Natural killer cell (primary cell): ENCODE data around the gene MED12L. TPM values are rescaled to one million over a fixed set of nuclear protein-coding genes. Genes with fewer than 3 reads are reported as not detected.

ENCODE experiments used
- ATAC-seq, 3 donors: fragments of 150-1000 bp in 2 of 3; fragments of 200-7000 bp in 1 of 3; cut with Tn5 transposase; 1 replicate in 1 of 3; 2 replicates in 2 of 3; pipeline ENCODE4 v1.10.0; 2021; ENCODE audit warnings: mild to moderate bottlenecking in 2 of 3, moderate library complexity in 2 of 3
- DNase-seq, 2 donors: peaks; one replicate each; pipeline versions ENCODE4 v3.0.0 to v3.0.0-alpha.2; 2013 to 2021; ENCODE audit warnings: mixed read lengths in 1 of 2
- H3K27ac ChIP-seq: one replicate; pipeline ENCODE4 v1.5.1; 2013; ENCODE audit warnings: mild to moderate bottlenecking, low read length
- H3K27me3 ChIP-seq: one replicate; pipeline ENCODE4 v1.6.1; 2013; ENCODE audit warnings: low read length; ENCODE audit not compliant: control insufficient read depth, insufficient read depth
- H3K36me3 ChIP-seq: one replicate; pipeline ENCODE4 v1.6.1; 2013; ENCODE audit warnings: low read length; ENCODE audit not compliant: control insufficient read depth, insufficient read depth
- H3K4me1 ChIP-seq: one replicate; pipeline ENCODE4 v1.6.1; 2013; ENCODE audit warnings: low read length; ENCODE audit not compliant: control insufficient read depth, insufficient read depth
- H3K4me3 ChIP-seq: one replicate; pipeline ENCODE4 v1.5.1; 2013; ENCODE audit warnings: low read length
- H3K9me3 ChIP-seq: one replicate; pipeline ENCODE4 v1.6.1; 2013; ENCODE audit warnings: low read length; ENCODE audit not compliant: control insufficient read depth, insufficient read depth
- H3K27ac Mint-ChIP-seq, 2 donors: one replicate each; pipeline ENCODE4 v1.8.0; 2022; ENCODE audit warnings: mild to moderate bottlenecking in 2 of 2, mixed read lengths in 2 of 2, moderate library complexity in 1 of 2
- H3K27me3 Mint-ChIP-seq, 2 donors: one replicate each; pipeline ENCODE4 v1.8.0; 2022; ENCODE audit warnings: low read depth in 2 of 2, mixed read lengths in 2 of 2
- H3K36me3 Mint-ChIP-seq: one replicate; pipeline ENCODE4 v1.8.0; 2022; ENCODE audit warnings: mixed read lengths
- H3K4me1 Mint-ChIP-seq, 2 donors: one replicate each; pipeline ENCODE4 v1.8.0; 2022; ENCODE audit warnings: mixed read lengths in 2 of 2
- H3K4me3 Mint-ChIP-seq: one replicate; pipeline ENCODE4 v1.8.0; 2022; ENCODE audit warnings: mild to moderate bottlenecking, moderate library complexity, mixed read lengths
- H3K9me3 Mint-ChIP-seq, 2 donors: one replicate each; pipeline ENCODE4 v1.8.0; 2022; ENCODE audit warnings: mixed read lengths in 2 of 2
- WGBS: methylation state at CpG from one replicate; pipeline ENCODE4 v1.1.7; 2013; ENCODE audit warnings: missing lambda C conversion rate; ENCODE audit not compliant: insufficient coverage; 5-methylcytosine and 5-hydroxymethylcytosine counted together
- intact Hi-C: fragments of 100-400 bp; cut with micrococcal nuclease; formaldehyde crosslinking; loops from one replicate; pipeline ENCODE4 v1.14.2; 2022
- total RNA-seq, 4 donors: library from RNA; stranded (reverse); fragments of 120-200 nt in 1 of 4; gene quantifications; one replicate each; pipeline versions ENCODE4 v1.2.3 to v1.2.4, GENCODE V29; 2013 to 2022
- TF ChIP-seq, protein P1 (sequence below): fragments of 200-600 bp; IDR thresholded peaks from one replicate; pipeline ENCODE4 v1.8.0; 2022; ENCODE audit warnings: antibody characterized with exemption

The MED12L gene
- total RNA-seq, 3 donors from 2014 or later (not counting 1 experiment from before 2014, with no cell fraction given) = 3.0 to 6.5 (median 3.0) TPM

DNA sequence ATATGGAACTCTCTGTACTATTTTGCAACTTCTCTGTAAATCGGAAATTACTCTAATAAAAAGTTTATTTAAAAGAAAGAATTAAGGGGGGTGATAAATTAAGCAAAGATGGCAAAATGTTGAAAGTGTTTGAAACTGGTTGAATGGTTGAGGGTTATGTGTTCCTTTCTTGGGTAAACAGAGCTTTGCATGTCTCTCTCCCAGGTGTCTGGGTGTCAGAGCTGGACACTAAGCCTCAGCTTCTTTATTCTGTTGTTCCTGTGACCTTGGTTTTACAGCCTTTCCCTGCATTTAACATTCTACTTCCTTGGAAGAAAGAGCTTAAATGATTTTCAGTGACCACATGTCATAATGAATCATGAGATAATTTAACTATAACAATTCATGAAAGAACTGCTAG, 110.4 kb downstream of the MED12L start:
- TF ChIP-seq, protein P1, sequence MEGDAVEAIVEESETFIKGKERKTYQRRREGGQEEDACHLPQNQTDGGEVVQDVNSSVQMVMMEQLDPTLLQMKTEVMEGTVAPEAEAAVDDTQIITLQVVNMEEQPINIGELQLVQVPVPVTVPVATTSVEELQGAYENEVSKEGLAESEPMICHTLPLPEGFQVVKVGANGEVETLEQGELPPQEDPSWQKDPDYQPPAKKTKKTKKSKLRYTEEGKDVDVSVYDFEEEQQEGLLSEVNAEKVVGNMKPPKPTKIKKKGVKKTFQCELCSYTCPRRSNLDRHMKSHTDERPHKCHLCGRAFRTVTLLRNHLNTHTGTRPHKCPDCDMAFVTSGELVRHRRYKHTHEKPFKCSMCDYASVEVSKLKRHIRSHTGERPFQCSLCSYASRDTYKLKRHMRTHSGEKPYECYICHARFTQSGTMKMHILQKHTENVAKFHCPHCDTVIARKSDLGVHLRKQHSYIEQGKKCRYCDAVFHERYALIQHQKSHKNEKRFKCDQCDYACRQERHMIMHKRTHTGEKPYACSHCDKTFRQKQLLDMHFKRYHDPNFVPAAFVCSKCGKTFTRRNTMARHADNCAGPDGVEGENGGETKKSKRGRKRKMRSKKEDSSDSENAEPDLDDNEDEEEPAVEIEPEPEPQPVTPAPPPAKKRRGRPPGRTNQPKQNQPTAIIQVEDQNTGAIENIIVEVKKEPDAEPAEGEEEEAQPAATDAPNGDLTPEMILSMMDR = no peak
- no peak overlapping the region for H3K4me3 Mint-ChIP-seq
- peaks cover 19 to 21% of the 10 kb centered on the region in 2 donors for H3K4me1 Mint-ChIP-seq
- H3K4me1 ChIP-seq = peaks cover 3% of the 10 kb centered on the region
- no peaks in the 10 kb centered on the region for H3K27me3 Mint-ChIP-seq
- intact Hi-C loops = no loop called here
- ATAC-seq = no peak
- H3K9me3 ChIP-seq = no peaks in the 10 kb centered on the region
- H3K27ac Mint-ChIP-seq = no peak overlapping the region
- H3K36me3 Mint-ChIP-seq = no peaks in the 10 kb centered on the region
- no peak overlapping the region for H3K27ac ChIP-seq
- H3K27me3 ChIP-seq = no peaks in the 10 kb centered on the region
- H3K36me3 ChIP-seq = peaks cover 3% of the 10 kb centered on the region
- no CpG with 5 or more reads among the region's 1 CpG for whole genome bisulfite sequencing
- H3K4me3 ChIP-seq = no peak overlapping the region
- DNase-seq = no peak
- no peaks in the 10 kb centered on the region for H3K9me3 Mint-ChIP-seq

DNA sequence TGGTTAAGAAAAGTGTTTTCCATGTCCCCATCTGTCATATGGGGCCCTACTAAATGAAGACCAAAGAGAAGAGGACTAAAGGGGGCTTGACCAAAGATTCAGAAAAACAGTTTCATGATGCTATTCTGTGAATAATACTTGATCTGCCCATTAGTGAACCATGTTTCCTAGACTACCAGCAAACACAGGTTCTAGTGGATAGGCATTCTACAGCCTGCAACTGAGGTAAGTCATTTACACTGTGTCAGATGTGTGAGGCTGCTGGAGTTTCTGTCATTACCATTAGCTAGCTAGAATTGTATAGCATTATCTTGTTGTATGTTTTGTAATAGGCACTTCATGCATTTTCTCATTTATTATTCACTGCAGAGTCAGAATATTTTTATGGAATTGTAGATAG, 111.0 kb downstream of the MED12L start:
- ATAC-seq = no peak

DNA sequence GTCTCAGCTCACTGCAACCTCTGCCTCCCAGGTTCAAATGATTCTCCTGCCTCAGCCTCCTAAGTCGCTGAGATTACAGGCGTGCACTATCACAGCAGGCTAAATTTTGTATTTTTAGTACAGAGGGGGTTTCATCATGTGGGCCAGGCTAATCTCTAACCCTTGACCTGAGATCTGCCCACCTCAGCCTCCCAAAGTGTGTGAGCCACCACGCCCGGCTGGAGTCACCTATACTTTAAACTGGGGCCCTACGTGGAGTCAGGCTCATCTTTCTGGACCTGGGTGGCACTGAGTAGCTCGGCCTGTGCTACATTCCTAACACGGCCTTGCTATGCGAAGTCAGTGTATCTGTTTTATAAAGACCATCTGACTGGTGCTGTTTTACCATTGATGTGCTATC, 111.8 kb downstream of the MED12L start:
- Mint-ChIP-seq H3K4me3 (no peak overlapping the region), H3K4me1 (peaks cover 26 to 30% of the 10 kb centered on the region in 2 donors), H3K36me3 (no peaks in the 10 kb centered on the region), H3K9me3 (no peaks in the 10 kb centered on the region), H3K27ac (no peak overlapping the region), H3K27me3 (no peaks in the 10 kb centered on the region)
- no peak for DNase-seq
- H3K4me3 ChIP-seq = no peak overlapping the region
- no peak overlapping the region for H3K27ac ChIP-seq
- H3K36me3 ChIP-seq = peaks cover 3% of the 10 kb centered on the region
- WGBS = 87% methylated on average over 8 of the region's 8 CpGs
- ATAC-seq = no peak
- TF ChIP-seq, protein P1 = no peak
- intact Hi-C loops = no loop called here
- H3K27me3 ChIP-seq = no peaks in the 10 kb centered on the region
- peaks cover 6% of the 10 kb centered on the region for H3K4me1 ChIP-seq
- no peaks in the 10 kb centered on the region for H3K9me3 ChIP-seq

More for the DNA sequence above, 111.0 kb downstream of the MED12L start:
- no peaks in the 10 kb centered on the region for H3K9me3 Mint-ChIP-seq
- DNase-seq = no peak
- Histone ChIP-seq H3K27me3 (no peaks in the 10 kb centered on the region), H3K9me3 (no peaks in the 10 kb centered on the region), H3K27ac (no peak overlapping the region), H3K36me3 (peaks cover 3% of the 10 kb centered on the region), H3K4me3 (no peak overlapping the region), H3K4me1 (peaks cover 5% of the 10 kb centered on the region)
- TF ChIP-seq, protein P1 = no peak
- H3K27me3 Mint-ChIP-seq = no peaks in the 10 kb centered on the region
- H3K4me3 Mint-ChIP-seq = no peak overlapping the region
- H3K36me3 Mint-ChIP-seq = no peaks in the 10 kb centered on the region
- intact Hi-C loops = no loop called here
- peaks cover 25 to 27% of the 10 kb centered on the region in 2 donors for H3K4me1 Mint-ChIP-seq
- no peak overlapping the region for H3K27ac Mint-ChIP-seq

DNA sequence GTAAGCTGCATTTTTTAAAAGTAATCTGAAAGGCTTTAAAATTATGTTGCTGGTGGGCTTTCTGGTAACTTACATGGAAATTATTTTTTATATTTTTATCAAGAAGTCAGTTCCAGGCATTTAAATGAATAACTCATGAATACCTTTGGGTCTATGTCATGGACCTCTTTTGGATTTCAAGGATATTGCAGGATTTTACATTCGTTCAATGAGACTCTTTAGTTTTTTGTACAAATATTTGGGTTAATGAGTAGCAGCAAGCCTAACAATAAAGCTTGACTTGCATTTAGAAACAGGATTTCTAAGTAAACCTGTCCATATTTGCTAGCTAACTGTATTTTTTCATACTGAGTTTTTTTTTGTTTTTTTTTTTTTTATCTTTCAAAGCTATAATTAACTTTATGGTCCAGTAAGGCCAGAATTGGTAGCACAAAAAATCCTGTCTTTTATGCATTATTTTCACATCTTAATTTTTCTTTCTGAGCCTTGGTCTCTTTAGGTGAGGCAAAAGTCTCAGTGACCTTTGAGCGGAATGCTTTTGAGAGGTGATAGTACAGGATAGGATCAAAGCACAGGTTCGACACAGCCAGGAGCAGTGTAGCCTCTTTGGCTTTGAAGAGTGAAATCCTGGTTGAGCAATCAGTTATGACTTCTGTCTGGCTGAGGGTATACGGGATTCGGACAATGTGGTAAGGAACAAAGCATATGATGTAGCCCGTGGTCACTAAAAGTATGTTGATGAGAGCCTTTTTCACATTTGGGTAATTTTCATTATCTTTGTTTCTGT, 112.7 kb downstream of the MED12L start:
- no peak overlapping the region for H3K27ac Mint-ChIP-seq
- Histone ChIP-seq H3K27ac (no peak overlapping the region), H3K4me1 (peaks cover 10% of the 10 kb centered on the region), H3K27me3 (no peaks in the 10 kb centered on the region), H3K4me3 (no peak overlapping the region), H3K9me3 (no peaks in the 10 kb centered on the region), H3K36me3 (peaks cover 3% of the 10 kb centered on the region)
- peaks cover 32 to 39% of the 10 kb centered on the region in 2 donors for H3K4me1 Mint-ChIP-seq
- DNase-seq = no peak
- no peak for ATAC-seq
- H3K36me3 Mint-ChIP-seq = no peaks in the 10 kb centered on the region
- TF ChIP-seq, protein P1 = no peak
- no peak overlapping the region for H3K4me3 Mint-ChIP-seq
- intact Hi-C loops = no loop called here
- H3K27me3 Mint-ChIP-seq = no peaks in the 10 kb centered on the region
- no peaks in the 10 kb centered on the region for H3K9me3 Mint-ChIP-seq
- WGBS = 95% methylated on average over 6 of the region's 6 CpGs
